ENCODE measurements around the gene MLLT3. TPM values are rescaled to one million over a fixed set of nuclear protein-coding genes. Genes with fewer than 3 reads are reported as not detected.

MLLT3 gene
- total RNA-seq: 9.0 and 26.0 TPM in 2 replicates

DNA sequence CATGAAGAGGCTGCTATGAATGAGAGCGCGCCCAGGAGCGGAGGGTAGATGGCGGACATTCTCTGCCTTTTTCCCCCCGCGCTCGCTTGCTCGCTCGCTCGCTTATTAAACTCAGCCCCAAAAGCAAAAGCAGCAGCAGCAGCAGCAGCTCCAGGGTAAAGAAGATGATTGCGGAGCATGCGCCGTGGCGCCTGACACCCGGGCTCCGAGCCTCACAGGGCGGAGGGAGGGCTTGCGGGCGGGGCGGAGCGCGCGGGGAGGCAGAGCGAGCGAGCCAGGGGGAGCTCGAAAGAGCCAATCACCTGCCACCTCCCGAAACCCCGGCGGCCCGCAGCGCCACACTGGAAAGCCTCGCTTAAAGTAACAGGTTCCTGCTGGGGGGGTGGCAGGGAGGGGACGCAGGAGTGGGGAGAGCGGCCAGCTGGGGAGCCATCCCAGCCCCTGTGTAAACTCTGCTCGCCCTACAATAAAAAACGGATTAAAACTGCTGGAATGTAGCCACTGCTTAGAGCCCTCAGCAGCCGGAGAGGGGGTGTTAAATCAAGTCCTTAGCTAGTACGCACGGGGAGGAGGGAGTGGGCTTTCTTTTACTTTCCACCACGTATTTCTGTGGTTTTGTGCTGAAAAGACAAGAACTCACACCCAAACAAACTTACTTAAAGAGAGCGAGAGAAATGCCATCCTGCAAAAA lies at the start of gene MLLT3:
TSS of gene MLLT3 (minus strand) at position 170 of the 691 bp plus-strand sequence.

Small RNA genes within 50 kb of the gene (small RNA-seq; reads per million reads assigned to genes)
- gene MIR4473 (1.4 reads per million, percentile 69 among the genes with 10 or more reads in this experiment), gene MIR4474 (not detected), gene RNU4-26P (not detected)

Other genes starting within 250 kb of the MLLT3 start
- 40.0 and 63.5 TPM in 2 replicates for gene FOCAD, start 61.8 kb upstream of the MLLT3 start, total RNA-seq